ENCODE results near the gene RPL18A. TPM values are rescaled to one million over a fixed set of nuclear protein-coding genes. Genes with fewer than 3 reads are reported as not detected.
A peak's percentile ranks its signal among the peaks of the same experiment; 100 is the strongest.

RPL18A gene
- polyA plus RNA-seq, 1 of the 3 experiments (the other 2 are of a cell fraction): 2,695 TPM

DNA sequence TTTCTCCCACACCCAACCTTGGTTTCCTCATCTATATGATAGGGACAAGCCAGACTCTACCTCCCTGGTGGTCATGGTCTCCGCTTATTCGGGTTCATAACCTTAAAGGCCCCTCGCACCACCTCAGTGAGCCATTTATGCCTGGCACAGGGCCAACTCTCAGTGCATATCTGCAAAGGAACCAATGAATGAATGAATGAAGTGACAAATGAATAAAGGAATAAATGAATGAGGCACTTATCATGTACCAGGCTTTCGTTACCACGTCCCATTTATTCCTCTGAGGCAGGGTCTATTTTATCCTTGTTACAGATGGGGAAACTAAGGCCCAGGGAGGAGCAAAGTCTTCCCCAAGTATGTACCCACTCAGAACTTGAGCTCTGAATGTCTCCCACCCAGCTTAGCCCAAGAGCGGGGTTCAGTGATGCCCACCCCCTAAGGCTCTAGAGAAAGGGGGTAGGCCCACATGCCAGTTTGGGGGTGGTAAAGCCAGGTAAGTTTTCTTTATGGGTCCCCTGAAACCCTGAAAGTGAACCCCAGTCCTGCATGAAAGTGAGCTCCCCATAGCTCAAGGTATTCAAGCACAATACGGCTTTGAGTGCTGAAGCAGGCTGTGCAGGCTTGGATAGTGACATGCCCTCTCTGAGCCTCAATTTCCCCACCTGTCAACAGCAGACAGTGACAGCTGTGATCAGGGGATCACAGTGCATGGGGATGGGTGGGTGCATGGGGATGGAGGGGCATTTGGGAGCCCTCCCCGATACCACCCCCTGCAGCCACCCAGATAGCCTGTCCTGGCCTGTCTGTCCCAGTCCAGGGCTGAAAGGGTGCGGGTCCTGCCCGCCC, 11.5 kb downstream of the RPL18A start:
- Histone ChIP-seq H3K4me1 (ENCODE audit: control insufficient read depth in 1 of 2, insufficient read depth in 2 of 2, low read depth in 1 of 2, low read length in 1 of 2) (peaks cover 0 to 5% of the 10 kb centered on the region in 2 experiments; a peak in 1 of 4 replicates), H3K9ac (no peak overlapping the region), H2AFZ (ENCODE audit: low read depth) (no peak overlapping the region), H3K9me2 (no peaks in the 10 kb centered on the region), H3K27ac (ENCODE audit: low read depth in 2 of 2, low read length in 1 of 2) (no peak overlapping the region), H3K4me3 (ENCODE audit: low read depth in 2 of 2, low read length in 1 of 2) (no peak overlapping the region), H3K36me3 (replicated peaks in 1 of 2; ENCODE audit: control insufficient read depth in 1 of 2, insufficient read depth in 2 of 2, low read length in 1 of 2) (no peaks in the 10 kb centered on the region), H3K79me2 (ENCODE audit: insufficient read depth) (no peaks in the 10 kb centered on the region), H4K20me1 (ENCODE audit: insufficient read depth) (no peaks in the 10 kb centered on the region), H3F3A (replicated peaks; ENCODE audit: insufficient read depth) (peaks cover 4% of the 10 kb centered on the region), H3K4me2 (no peak overlapping the region), H3K27me3 (ENCODE audit: insufficient read depth) (peaks cover 25% of the 10 kb centered on the region), H3K9me3 (no peaks in the 10 kb centered on the region)
- POLR2A ChIA-PET: interaction anchor here (3.3 kb wide), 1 partner anchor 11 kb away, joined by 26 read pairs; the partner anchor contains the start of gene RPL18A
- CTCF ChIA-PET: interaction anchor here (0.6 to 4.3 kb wide), 10 partner anchors 9 to 1584 kb away, joined by 3 to 51 read pairs (median 8); partner anchors contain the start of genes ARRDC2, CCDC124 and RPL18A
- no peak for TF ChIP-seq JUND (IDR thresholded peaks at IDR 0.05)
- TF ChIP-seq NFIC (IDR thresholded peaks at IDR 0.05; ENCODE audit: borderline replicate concordance): 0 out of 2 replicates have a peak, but pooled peaks have one; percentile 30
- no peak for DNase-seq
- 46% methylated on average over 7 of the region's 10 CpGs for WGBS (ENCODE audit: low lambda C conversion rate)

DNA sequence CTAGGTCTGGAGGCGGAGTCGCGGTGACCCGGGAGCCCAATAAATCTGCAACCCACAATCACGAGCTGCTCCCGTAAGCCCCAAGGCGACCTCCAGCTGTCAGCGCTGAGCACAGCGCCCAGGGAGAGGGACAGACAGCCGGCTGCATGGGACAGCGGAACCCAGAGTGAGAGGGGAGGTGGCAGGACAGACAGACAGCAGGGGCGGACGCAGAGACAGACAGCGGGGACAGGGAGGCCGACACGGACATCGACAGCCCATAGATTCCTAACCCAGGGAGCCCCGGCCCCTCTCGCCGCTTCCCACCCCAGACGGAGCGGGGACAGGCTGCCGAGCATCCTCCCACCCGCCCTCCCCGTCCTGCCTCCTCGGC, 12.2 kb downstream of the RPL18A start, which contains the start of gene SLC5A5:
Gene SLC5A5, plus strand, starts transcription at position 68 of the 373 bp plus-strand sequence. CDS start 375 bp downstream, outside the sequence.
- POLR2A ChIA-PET: interaction anchor here (3.3 kb wide), 1 partner anchor 12 kb away, joined by 26 read pairs; the partner anchor contains the start of gene RPL18A
- WGBS (ENCODE audit: low lambda C conversion rate): 0% methylated on average over 4 of the region's 26 CpGs
- H3K27me3 ChIP-seq (ENCODE audit: insufficient read depth): peaks cover 25% of the 10 kb centered on the region

More for the DNA sequence above, 12.2 kb downstream of the RPL18A start, which contains the start of gene SLC5A5:
- Histone ChIP-seq H3K4me1 (ENCODE audit: control insufficient read depth in 1 of 2, insufficient read depth in 2 of 2, low read depth in 1 of 2, low read length in 1 of 2) (peaks cover 0 to 5% of the 10 kb centered on the region in 2 experiments; a peak in 1 of 4 replicates), H3K9me3 (no peaks in the 10 kb centered on the region), H3K9ac (no peak within 1 kb of the TSS), H4K20me1 (ENCODE audit: insufficient read depth) (no peaks in the 10 kb centered on the region), H2AFZ (ENCODE audit: low read depth) (no peak within 1 kb of the TSS), H3K27ac (ENCODE audit: low read depth in 2 of 2, low read length in 1 of 2) (no peak within 1 kb of the TSS), H3K79me2 (ENCODE audit: insufficient read depth) (no peaks in the 10 kb centered on the region), H3F3A (replicated peaks; ENCODE audit: insufficient read depth) (peaks cover 2% of the 10 kb centered on the region), H3K36me3 (replicated peaks in 1 of 2; ENCODE audit: control insufficient read depth in 1 of 2, insufficient read depth in 2 of 2, low read length in 1 of 2) (no peaks in the 10 kb centered on the region), H3K4me3 (ENCODE audit: low read depth in 2 of 2, low read length in 1 of 2) (no peak within 1 kb of the TSS), H3K9me2 (no peaks in the 10 kb centered on the region), H3K4me2 (no peak within 1 kb of the TSS)
- DNase-seq: peak; percentile 64
- 0 out of 2 replicates have a peak, but pooled peaks have one; percentile 30 for TF ChIP-seq MXI1 (IDR thresholded peaks at IDR 0.05; ENCODE audit: low read depth, low read length)
- no peak for TF ChIP-seq TAF1 (IDR thresholded peaks at IDR 0.05; ENCODE audit: borderline replicate concordance, low read depth, low read length)
- TF ChIP-seq EZH2phosphoT487 (IDR thresholded peaks at IDR 0.05; ENCODE audit: borderline replicate concordance, low read depth): no peak
- TF ChIP-seq IRF3 (IDR thresholded peaks at IDR 0.05; ENCODE audit: low read depth, low read length): no peak
- no peak for TF ChIP-seq MEF2A (IDR thresholded peaks at IDR 0.05; ENCODE audit: borderline replicate concordance, low read depth)
- TF ChIP-seq FOSL2 (IDR thresholded peaks at IDR 0.05; ENCODE audit: borderline replicate concordance, low read depth): no peak
- no peak for TF ChIP-seq RCOR1 (IDR thresholded peaks at IDR 0.05; ENCODE audit: low read length)
- no peak for TF ChIP-seq GABPA (IDR thresholded peaks at IDR 0.05; ENCODE audit: low read depth)
- CTCF ChIA-PET: interaction anchor here (0.6 to 4.3 kb wide), 7 partner anchors 12 to 1583 kb away, joined by 3 to 51 read pairs (median 9); partner anchors contain the start of genes ARRDC2, CCDC124 and RPL18A

Measured in SK-N-SH (cell line).